ENCODE measurements around the gene PLET1. TPM values are rescaled to one million over a fixed set of nuclear protein-coding genes. Genes with fewer than 3 reads are reported as not detected.

The PLET1 gene
- total and polyA plus RNA-seq, 2 of the 4 experiments (the other 2 are of a cell fraction): not detected

DNA sequence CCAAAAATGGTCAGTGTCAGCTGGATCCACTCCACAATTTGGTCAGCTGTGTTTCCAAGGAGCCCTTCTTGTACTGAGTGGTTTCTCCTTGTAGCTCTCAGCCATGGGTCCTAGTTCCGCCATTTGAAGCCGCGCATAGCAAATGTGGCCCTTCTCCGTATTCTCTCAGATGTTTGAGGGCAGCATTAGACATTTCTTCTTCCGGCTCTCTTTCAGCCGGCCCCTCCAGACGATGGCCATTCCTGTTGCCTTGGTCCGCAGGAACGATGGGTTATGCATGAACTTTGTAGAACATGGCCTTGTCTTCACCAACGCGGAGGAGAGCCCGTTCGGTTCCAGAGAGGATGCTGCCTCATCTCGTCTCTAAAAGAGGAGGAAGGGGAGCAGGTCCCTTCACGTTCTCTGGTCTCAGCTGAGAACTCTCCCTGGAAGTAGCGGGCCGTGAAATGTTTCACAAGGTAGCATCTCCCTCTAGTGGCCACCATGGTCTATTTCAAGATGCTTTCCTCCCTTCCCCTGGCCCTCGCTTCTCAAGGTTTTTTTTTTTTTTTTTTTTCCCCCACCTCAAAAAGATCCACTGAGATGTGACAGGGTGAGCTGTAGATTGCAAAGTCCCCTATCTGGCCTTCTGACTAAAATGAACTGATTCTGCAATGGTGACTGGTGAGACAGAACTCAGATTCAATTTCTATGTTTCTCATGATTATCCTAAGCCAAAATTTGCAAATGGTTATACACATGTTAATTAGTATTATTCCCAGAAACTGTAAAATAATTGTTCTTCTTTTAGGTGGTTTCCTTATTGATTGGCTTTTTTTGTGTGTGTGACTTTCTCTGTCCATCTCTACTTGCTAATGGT is 19.8 kb upstream of the PLET1 start:
- Histone ChIP-seq H4K8ac (ENCODE audit: low read depth in 2 of 2, low read length in 2 of 2) (peak overlapping the region; percentile 21 to 86; a peak in 3 of 4 replicates), H3K4me1 (ENCODE audit: control insufficient read depth, insufficient read depth, low read length) (peaks cover 2% of the 10 kb centered on the region), H3K36me3 (ENCODE audit: control insufficient read depth, insufficient read depth, low read length) (no peaks in the 10 kb centered on the region), H3K4ac (ENCODE audit: low read depth, low read length) (peak overlapping the region; percentile 82), H3K9ac (ENCODE audit: low read depth, low read length) (peak overlapping the region; percentile 61), H2BK20ac (ENCODE audit: low read depth, low read length) (peak overlapping the region; percentile 79), H3K79me1 (ENCODE audit: low read depth in 1 of 2, low read length in 2 of 2) (no peaks in the 10 kb centered on the region), H4K91ac (ENCODE audit: insufficient read depth, low read depth, low read length) (peak overlapping the region; percentile 64; the same call in 1 of the 2 replicates), H4K20me1 (ENCODE audit: insufficient read depth, low read length) (no peaks in the 10 kb centered on the region), H2AK5ac (ENCODE audit: low read depth, low read length) (peak overlapping the region; percentile 61), H3K14ac (replicated peaks; ENCODE audit: low read depth, low read length) (peak overlapping the region; percentile 86), H3K27ac (ENCODE audit: insufficient read depth, low read length) (no peak overlapping the region), H2AK9ac (replicated peaks; ENCODE audit: low read depth, low read length, poor library complexity) (peak overlapping the region; percentile 90), H2BK15ac (ENCODE audit: low read depth, low read length) (peak overlapping the region; percentile 67; the same call in 1 of the 3 replicates), H3K23ac (ENCODE audit: low read depth, low read length) (0 out of 2 replicates have a peak overlapping the region, but pooled peaks have one; percentile 18), H3K18ac (ENCODE audit: low read depth, low read length) (no peak overlapping the region), H3K56ac (ENCODE audit: extremely low read depth, insufficient read depth, low read length) (peak overlapping the region; percentile 64; the same call in 1 of the 2 replicates), H3K27me3 (ENCODE audit: control insufficient read depth, insufficient read depth, low read length) (0 out of 2 replicates have a peak, but pooled peaks cover 7% of the 10 kb centered on the region), H2BK5ac (ENCODE audit: low read depth, low read length, poor library complexity, severe bottlenecking) (no peak overlapping the region), H2AFZ (replicated peaks; ENCODE audit: low read length, poor library complexity) (peak overlapping the region; percentile 99), H3K4me2 (ENCODE audit: low read depth, low read length) (peak overlapping the region; percentile 88), H4K5ac (ENCODE audit: low read depth, low read length) (0 out of 2 replicates have a peak overlapping the region, but pooled peaks have one; percentile 10), H2BK120ac (ENCODE audit: low read depth, low read length) (peak overlapping the region; percentile 81), H3K9me1 (ENCODE audit: insufficient read depth, low read length) (no peaks in the 10 kb centered on the region), H3K4me3 (ENCODE audit: insufficient read depth, low read depth, low read length) (peak overlapping the region; percentile 24), H3K9me3 (ENCODE audit: control insufficient read depth, insufficient read depth, low read length) (no peaks in the 10 kb centered on the region)
- ATAC-seq (ENCODE audit: low read depth) (peak; percentile 91), DNase-seq (peak; percentile 83)
- in situ Hi-C loops (cut with MboI; ENCODE audit: low sequenced_read_pairs) (loop anchor here (5.0 to 10.0 kb wide), 2 partner anchors 58 to 1004 kb away; no protein-coding TSS in a partner anchor), dilution Hi-C loops (cut with HindIII; ENCODE audit: low sequenced_read_pairs, unreplicated experiment) (no loop called here), intact Hi-C loops (cut with micrococcal nuclease) (loop anchor here (1.0 kb wide), 5 partner anchors 39 to 401 kb away; partner anchors contain the start of genes CFAP68, FDXACB1, SDHD and TIMM8B)
- CTCF ChIA-PET: interaction anchor here (0.6 to 2.8 kb wide), 26 partner anchors 10 to 1009 kb away, joined by 3 to 64 read pairs (median 5); no protein-coding TSS in a partner anchor
- no TSS peak for BruUV-seq (replicated peaks)
- WGBS, 2 experiments (ENCODE audit: extremely low coverage in 2 of 2, insufficient read length in 1 of 2): 15% methylated on average over 7 of the region's 18 CpGs; no CpG with 5 or more reads in 1 of the 2 experiments
- POLR2A ChIA-PET (ENCODE audit: unreplicated experiment): interaction anchor here (0.6 to 0.9 kb wide), 3 partner anchors 51 to 1551 kb away, joined by 3 to 8 read pairs (median 5); no protein-coding TSS in a partner anchor
- TF ChIP-seq, protein P1, sequence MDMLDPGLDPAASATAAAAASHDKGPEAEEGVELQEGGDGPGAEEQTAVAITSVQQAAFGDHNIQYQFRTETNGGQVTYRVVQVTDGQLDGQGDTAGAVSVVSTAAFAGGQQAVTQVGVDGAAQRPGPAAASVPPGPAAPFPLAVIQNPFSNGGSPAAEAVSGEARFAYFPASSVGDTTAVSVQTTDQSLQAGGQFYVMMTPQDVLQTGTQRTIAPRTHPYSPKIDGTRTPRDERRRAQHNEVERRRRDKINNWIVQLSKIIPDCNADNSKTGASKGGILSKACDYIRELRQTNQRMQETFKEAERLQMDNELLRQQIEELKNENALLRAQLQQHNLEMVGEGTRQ (IDR thresholded peaks at IDR 0.05; ENCODE audit: low read depth, low read length): no peak
- no peak for TF ChIP-seq MAFK (IDR thresholded peaks at IDR 0.05; ENCODE audit: low read depth, low read length)
- TF ChIP-seq FOS (IDR thresholded peaks at IDR 0.05; ENCODE audit: low read depth, low read length): no peak
- TF ChIP-seq BHLHE40 (IDR thresholded peaks at IDR 0.05; ENCODE audit: low read depth, low read length): no peak
- peak; percentile 85 for TF ChIP-seq CTCF (conservative IDR thresholded peaks at IDR 0.05; ENCODE audit: low read depth, low read length)
- no peak for TF ChIP-seq RFX5 (IDR thresholded peaks at IDR 0.05; ENCODE audit: low read depth, low read length)
- TF ChIP-seq, protein P2, sequence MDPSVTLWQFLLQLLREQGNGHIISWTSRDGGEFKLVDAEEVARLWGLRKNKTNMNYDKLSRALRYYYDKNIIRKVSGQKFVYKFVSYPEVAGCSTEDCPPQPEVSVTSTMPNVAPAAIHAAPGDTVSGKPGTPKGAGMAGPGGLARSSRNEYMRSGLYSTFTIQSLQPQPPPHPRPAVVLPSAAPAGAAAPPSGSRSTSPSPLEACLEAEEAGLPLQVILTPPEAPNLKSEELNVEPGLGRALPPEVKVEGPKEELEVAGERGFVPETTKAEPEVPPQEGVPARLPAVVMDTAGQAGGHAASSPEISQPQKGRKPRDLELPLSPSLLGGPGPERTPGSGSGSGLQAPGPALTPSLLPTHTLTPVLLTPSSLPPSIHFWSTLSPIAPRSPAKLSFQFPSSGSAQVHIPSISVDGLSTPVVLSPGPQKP (IDR thresholded peaks at IDR 0.05; ENCODE audit: borderline replicate concordance, low read depth, low read length): no peak
- TF ChIP-seq NFE2L2 (IDR thresholded peaks at IDR 0.05; ENCODE audit: low read depth, low read length): no peak
- no peak for TF ChIP-seq RCOR1 (IDR thresholded peaks at IDR 0.05; ENCODE audit: insufficient replicate concordance, low read length)
- TF ChIP-seq MXI1 (IDR thresholded peaks at IDR 0.05; ENCODE audit: borderline replicate concordance, low read depth, low read length): no peak
- peak; percentile 87 for TF ChIP-seq RAD21 (IDR thresholded peaks at IDR 0.05; ENCODE audit: low read length)
- TF ChIP-seq CHD1 (IDR thresholded peaks at IDR 0.05; ENCODE audit: low read depth, low read length): no peak
